Lower lobe of right lung (tissue), 2 donors: Measurements from ENCODE around the gene MTFMT. TPM values are rescaled to one million over a fixed set of nuclear protein-coding genes. Genes with fewer than 3 reads are reported as not detected.
A peak's percentile ranks its signal among the peaks of the same experiment; 100 is the strongest.

ENCODE experiments used
- ATAC-seq, 2 donors: fragments of 200-7000 bp; cut with Tn5 transposase; one replicate each; pipeline ENCODE4 v1.9.1; 2020 to 2022; ENCODE audit warnings: mild to moderate bottlenecking in 2 of 2, moderate library complexity in 2 of 2
- DNase-seq: peaks from one replicate; pipeline ENCODE4 v3.0.0-alpha.2; 2020
- H3K27ac ChIP-seq: fragments of 200-600 bp; one replicate; pipeline ENCODE4 v1.8.0; 2022
- H3K27me3 ChIP-seq: fragments of 200-600 bp; one replicate; pipeline ENCODE4 v1.8.0; 2022; ENCODE audit warnings: low read depth
- H3K36me3 ChIP-seq: fragments of 200-600 bp; one replicate; pipeline ENCODE4 v1.8.0; 2022; ENCODE audit warnings: mild to moderate bottlenecking
- H3K4me1 ChIP-seq: fragments of 200-600 bp; one replicate; pipeline ENCODE4 v1.8.0; 2022
- H3K4me3 ChIP-seq: fragments of 200-600 bp; one replicate; pipeline ENCODE4 v1.8.0; 2022; ENCODE audit warnings: mild to moderate bottlenecking
- H3K9me3 ChIP-seq: fragments of 200-600 bp; one replicate; pipeline ENCODE4 v1.8.0; 2022
- intact Hi-C: fragments of 100-400 bp; cut with DNase I; formaldehyde crosslinking; loops from one replicate; pipeline ENCODE4 v1.11.0; 2022
- total RNA-seq: library from RNA; stranded (reverse); fragmentation: NEBNext Ultra II Directional; extraction: Animal tissue kit (Norgen Biotek cat#: 25700); gene quantifications from one replicate; pipeline ENCODE4 v1.2.1, GENCODE V29; 2021
- TF ChIP-seq, protein P1 (sequence below): fragments of 200-600 bp; IDR thresholded peaks from one replicate; pipeline ENCODE4 v1.8.0; 2022; ENCODE audit warnings: antibody characterized with exemption, mild to moderate bottlenecking
- donor health status: DM: no; HTN: yes; CAD: no; lungs with severe emphysema.

MTFMT gene
- total RNA-seq, 1 donor from 2014 or later: 15.7 TPM

DNA sequence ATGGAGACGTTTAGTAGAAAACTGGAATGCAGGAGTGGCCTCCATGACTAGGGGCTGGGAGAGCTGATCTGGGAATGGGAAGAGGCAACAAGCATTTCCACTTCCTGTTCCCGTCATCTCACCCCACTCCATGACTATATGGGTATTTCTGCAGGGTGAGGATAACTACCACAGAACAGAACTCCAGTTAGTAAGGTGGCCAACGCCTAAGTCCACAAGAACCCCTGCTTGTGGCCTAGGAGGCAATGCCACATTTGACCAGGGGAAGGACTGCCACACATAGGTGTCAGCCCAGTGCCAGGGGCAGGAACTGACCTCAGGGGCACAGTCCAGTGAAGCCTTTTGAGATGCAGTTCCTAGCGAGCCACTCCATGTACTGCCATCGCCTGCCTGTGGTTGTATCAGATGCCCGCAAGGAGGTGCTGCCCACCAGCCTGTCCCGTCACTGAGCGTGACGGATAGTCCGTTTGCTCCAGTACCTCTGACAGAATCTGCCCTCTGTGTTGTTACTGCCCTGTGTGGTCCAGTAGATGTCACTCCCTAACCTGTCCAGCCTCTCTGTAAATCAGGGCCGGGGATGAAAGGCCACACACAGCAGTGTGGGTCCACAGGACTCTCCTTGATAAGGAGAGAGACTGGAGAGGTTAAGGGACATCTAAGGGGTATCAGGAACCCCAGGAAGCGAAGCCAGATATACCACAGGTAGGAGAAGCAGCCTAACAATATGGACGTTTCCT lies 3.5 kb upstream of the MTFMT start:
- H3K9me3 ChIP-seq: no peaks in the 10 kb centered on the region
- H3K4me1 ChIP-seq: peaks cover 16% of the 10 kb centered on the region
- intact Hi-C loops: no loop called here
- H3K4me3 ChIP-seq: no peak overlapping the region
- no peaks in the 10 kb centered on the region for H3K27me3 ChIP-seq
- TF ChIP-seq, protein P1, sequence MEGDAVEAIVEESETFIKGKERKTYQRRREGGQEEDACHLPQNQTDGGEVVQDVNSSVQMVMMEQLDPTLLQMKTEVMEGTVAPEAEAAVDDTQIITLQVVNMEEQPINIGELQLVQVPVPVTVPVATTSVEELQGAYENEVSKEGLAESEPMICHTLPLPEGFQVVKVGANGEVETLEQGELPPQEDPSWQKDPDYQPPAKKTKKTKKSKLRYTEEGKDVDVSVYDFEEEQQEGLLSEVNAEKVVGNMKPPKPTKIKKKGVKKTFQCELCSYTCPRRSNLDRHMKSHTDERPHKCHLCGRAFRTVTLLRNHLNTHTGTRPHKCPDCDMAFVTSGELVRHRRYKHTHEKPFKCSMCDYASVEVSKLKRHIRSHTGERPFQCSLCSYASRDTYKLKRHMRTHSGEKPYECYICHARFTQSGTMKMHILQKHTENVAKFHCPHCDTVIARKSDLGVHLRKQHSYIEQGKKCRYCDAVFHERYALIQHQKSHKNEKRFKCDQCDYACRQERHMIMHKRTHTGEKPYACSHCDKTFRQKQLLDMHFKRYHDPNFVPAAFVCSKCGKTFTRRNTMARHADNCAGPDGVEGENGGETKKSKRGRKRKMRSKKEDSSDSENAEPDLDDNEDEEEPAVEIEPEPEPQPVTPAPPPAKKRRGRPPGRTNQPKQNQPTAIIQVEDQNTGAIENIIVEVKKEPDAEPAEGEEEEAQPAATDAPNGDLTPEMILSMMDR: peak; percentile 69
- H3K36me3 ChIP-seq: no peaks in the 10 kb centered on the region
- H3K27ac ChIP-seq: no peak overlapping the region
- peak; percentile 66 for DNase-seq
- peak; percentile 83 to 88 for ATAC-seq

DNA sequence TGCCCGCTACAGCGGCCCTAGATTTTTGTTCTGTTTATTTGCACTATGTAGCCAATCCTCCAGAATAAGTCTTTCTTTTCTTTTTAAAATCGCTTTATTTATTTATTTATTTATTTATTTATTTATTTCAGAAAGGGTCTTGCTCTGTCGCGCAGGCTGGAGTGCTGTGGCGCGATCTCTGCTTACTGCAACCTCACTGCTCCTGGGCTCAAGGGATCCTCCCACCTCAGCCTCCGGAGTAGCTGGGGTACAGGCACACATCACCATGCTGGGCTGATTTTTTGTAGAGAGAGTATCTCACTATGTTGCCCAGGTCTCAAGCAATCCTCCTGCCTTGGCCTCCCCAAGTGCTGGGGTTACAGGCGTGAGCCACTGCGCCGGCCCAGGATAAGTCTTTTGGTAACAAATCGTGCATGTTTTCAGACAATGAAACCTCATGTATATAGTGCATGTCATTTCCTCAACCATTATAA lies 333 bp upstream of the MTFMT start:
- H3K36me3 ChIP-seq: peaks cover 17% of the 10 kb centered on the region
- H3K4me1 ChIP-seq: peaks cover 27% of the 10 kb centered on the region
- TF ChIP-seq, protein P1: no peak
- peak overlapping the region; percentile 83 for H3K27ac ChIP-seq
- no peak for ATAC-seq
- H3K27me3 ChIP-seq: no peaks in the 10 kb centered on the region
- H3K9me3 ChIP-seq: no peaks in the 10 kb centered on the region
- no peak for DNase-seq
- H3K4me3 ChIP-seq: peak overlapping the region; percentile 92
- intact Hi-C loops: no loop called here

DNA sequence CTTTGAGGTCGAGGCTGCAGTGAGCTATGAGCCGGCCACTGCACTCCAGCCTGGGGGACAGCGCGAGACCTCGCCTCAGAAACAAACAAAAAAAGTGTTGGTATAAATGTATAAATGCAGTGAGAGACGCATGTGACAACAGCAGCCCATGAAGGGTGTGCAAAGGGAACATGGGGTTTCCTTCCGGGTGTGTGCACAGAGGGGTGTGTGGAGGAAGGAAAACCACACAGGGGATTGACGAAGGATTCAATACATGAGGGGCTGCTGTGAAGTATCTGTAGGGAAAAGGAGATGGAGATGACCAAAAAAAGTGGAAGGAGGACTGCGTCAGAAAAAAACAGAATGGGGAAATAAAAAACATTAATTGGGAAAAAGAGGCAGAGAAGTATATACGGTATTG lies 1.1 kb downstream of the MTFMT start:
- Histone ChIP-seq H3K9me3 (no peaks in the 10 kb centered on the region), H3K4me3 (peak overlapping the region; percentile 92), H3K36me3 (peaks cover 30% of the 10 kb centered on the region), H3K4me1 (peaks cover 24% of the 10 kb centered on the region), H3K27ac (no peak overlapping the region), H3K27me3 (no peaks in the 10 kb centered on the region)
- intact Hi-C loops: no loop called here
- ATAC-seq (no peak), DNase-seq (no peak)
- TF ChIP-seq, protein P1: no peak

DNA sequence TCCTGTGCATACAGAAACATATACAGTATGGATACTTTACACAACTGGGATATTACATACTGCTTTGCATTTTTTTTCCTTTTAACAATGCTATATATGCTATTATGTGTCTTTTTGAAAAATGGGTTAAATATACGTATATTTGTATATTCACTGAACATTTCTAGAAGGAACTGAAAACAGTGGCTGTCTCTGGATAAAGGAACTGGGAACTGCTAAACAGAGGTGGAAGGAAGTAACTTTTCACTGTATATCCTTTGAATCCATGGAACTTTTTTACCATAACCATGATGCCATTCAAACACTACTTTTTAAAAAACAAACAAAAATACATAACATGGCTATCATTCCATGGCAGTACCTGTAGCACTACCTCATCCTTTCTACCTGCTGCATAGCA lies 1.8 kb downstream of the MTFMT start:
- intact Hi-C loops: no loop called here
- TF ChIP-seq, protein P1: no peak
- peaks cover 19% of the 10 kb centered on the region for H3K4me1 ChIP-seq
- H3K36me3 ChIP-seq: peaks cover 30% of the 10 kb centered on the region
- H3K27ac ChIP-seq: no peak overlapping the region
- no peaks in the 10 kb centered on the region for H3K9me3 ChIP-seq
- DNase-seq (no peak), ATAC-seq (no peak)
- peak overlapping the region; percentile 92 for H3K4me3 ChIP-seq
- no peaks in the 10 kb centered on the region for H3K27me3 ChIP-seq

DNA sequence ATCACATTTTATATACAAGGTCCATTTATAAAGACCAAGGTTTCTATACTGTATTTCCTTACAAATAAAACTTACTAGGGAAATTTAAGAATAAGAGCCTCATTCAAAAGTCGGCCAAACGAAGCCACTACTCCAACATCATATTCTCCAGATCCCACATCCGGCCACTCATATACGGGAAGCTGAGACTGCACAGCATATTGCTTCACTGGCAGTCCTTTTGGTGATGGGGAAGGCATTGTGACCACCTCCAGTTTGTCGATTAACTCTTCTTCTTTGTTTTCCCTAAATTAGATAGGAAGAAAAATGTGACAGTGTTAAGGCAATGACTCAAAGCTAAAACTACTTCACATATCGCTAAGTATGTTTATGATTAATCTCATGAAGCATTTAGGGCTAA lies 2.7 kb downstream of the MTFMT start:
- Histone ChIP-seq H3K9me3 (no peaks in the 10 kb centered on the region), H3K27me3 (no peaks in the 10 kb centered on the region), H3K27ac (no peak overlapping the region), H3K36me3 (peaks cover 36% of the 10 kb centered on the region), H3K4me3 (no peak overlapping the region), H3K4me1 (peaks cover 19% of the 10 kb centered on the region)
- TF ChIP-seq, protein P1: no peak
- DNase-seq (no peak), ATAC-seq (no peak)
- intact Hi-C loops: no loop called here
